Measurements from ENCODE around the gene GARNL3.
A peak's percentile ranks its signal among the peaks of the same experiment; 100 is the strongest.

The GARNL3 gene

DNA sequence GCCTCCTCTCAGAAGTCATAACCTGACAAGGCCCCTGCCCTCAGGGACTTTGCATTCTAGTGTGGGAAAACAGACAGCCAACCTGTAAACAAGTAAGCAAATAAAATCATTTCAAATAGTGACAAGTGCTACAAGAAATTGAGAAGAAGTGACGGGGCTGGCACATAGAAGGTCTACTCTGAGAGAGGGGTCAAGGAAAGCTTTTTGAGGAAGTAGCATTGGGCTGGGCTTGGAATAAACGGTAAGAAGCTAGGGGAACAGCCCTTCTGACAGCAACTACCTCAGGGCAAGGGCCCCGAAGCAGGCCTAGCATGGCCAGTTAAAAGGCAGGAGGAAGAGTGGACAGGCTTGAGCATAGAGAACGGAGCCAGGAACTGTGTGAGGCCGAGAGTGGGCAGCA lies 127.6 kb downstream of the GARNL3 start:
- CTCF ChIA-PET: interaction anchor here (0.8 to 2.0 kb wide), 3 partner anchors 12 to 182 kb away, joined by 3 to 6 read pairs (median 4); no protein-coding TSS in a partner anchor
- POLR2A ChIA-PET: no interaction called here
- TF ChIP-seq, protein P1, sequence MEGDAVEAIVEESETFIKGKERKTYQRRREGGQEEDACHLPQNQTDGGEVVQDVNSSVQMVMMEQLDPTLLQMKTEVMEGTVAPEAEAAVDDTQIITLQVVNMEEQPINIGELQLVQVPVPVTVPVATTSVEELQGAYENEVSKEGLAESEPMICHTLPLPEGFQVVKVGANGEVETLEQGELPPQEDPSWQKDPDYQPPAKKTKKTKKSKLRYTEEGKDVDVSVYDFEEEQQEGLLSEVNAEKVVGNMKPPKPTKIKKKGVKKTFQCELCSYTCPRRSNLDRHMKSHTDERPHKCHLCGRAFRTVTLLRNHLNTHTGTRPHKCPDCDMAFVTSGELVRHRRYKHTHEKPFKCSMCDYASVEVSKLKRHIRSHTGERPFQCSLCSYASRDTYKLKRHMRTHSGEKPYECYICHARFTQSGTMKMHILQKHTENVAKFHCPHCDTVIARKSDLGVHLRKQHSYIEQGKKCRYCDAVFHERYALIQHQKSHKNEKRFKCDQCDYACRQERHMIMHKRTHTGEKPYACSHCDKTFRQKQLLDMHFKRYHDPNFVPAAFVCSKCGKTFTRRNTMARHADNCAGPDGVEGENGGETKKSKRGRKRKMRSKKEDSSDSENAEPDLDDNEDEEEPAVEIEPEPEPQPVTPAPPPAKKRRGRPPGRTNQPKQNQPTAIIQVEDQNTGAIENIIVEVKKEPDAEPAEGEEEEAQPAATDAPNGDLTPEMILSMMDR (IDR thresholded peaks at IDR 0.05; ENCODE audit: insufficient read depth, low read length, missing control alignments): no peak
- no peak for DNase-seq (ENCODE audit: low read depth, low spot score)
- H3K4me3 ChIP-seq (ENCODE audit: low read depth, low read length): no peak overlapping the region

DNA sequence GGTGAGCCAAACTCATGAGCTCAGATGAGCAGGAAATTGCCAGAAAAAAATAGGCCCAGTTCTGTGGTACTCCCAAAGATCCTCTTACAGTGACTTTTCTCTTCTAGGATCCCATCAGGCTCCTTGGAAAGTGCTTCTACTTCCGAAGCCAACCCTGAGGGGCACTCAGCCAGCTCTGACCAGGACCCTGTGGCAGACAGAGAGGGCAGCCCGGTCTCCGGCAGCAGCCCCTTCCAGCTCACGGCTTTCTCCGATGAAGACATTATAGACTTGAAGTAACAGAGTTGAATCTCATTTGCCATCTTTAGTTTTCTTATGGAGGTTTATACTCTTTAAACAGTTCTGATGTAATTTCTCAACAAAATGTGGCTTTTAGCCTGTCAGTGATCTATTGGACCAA lies 128.4 kb downstream of the GARNL3 start:
- POLR2A ChIA-PET: no interaction called here
- TF ChIP-seq, protein P1 (IDR thresholded peaks at IDR 0.05; ENCODE audit: insufficient read depth, low read length, missing control alignments): no peak
- no peak for DNase-seq (ENCODE audit: low read depth, low spot score)
- CTCF ChIA-PET: interaction anchor here (0.8 to 2.0 kb wide), 4 partner anchors 12 to 183 kb away, joined by 3 to 6 read pairs (median 4); no protein-coding TSS in a partner anchor
- H3K4me3 ChIP-seq (ENCODE audit: low read depth, low read length): no peak overlapping the region

DNA sequence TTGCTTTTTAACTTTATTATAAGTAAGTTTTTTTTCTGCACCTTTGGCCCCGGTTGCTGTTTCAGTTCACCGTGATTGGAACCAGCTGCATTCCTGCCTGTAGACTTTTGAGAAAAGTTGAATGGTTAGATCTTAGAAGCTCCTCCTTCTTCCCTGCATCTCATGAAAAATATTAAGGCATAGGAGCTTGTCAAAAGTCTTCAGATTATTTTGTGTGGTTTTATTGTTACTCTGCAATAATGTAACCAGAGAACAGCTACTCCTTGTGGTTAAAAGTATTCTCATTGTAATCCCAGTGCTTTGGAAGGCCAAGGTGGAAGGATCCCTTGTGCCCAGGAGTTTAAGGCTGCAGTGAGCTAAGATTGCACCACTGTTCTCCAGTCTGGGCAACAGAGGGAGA lies 129.1 kb downstream of the GARNL3 start:
- no peak for DNase-seq (ENCODE audit: low read depth, low spot score)
- H3K4me3 ChIP-seq (ENCODE audit: low read depth, low read length): no peak overlapping the region
- POLR2A ChIA-PET: interaction anchor here (0.7 kb wide), 1 partner anchor 131 kb away, joined by 3 read pairs; no protein-coding TSS in a partner anchor
- CTCF ChIA-PET: interaction anchor here (1.1 to 2.0 kb wide), 3 partner anchors 45 to 183 kb away, joined by 3 to 6 read pairs (median 3); no protein-coding TSS in a partner anchor
- TF ChIP-seq, protein P1 (IDR thresholded peaks at IDR 0.05; ENCODE audit: insufficient read depth, low read length, missing control alignments): no peak

DNA sequence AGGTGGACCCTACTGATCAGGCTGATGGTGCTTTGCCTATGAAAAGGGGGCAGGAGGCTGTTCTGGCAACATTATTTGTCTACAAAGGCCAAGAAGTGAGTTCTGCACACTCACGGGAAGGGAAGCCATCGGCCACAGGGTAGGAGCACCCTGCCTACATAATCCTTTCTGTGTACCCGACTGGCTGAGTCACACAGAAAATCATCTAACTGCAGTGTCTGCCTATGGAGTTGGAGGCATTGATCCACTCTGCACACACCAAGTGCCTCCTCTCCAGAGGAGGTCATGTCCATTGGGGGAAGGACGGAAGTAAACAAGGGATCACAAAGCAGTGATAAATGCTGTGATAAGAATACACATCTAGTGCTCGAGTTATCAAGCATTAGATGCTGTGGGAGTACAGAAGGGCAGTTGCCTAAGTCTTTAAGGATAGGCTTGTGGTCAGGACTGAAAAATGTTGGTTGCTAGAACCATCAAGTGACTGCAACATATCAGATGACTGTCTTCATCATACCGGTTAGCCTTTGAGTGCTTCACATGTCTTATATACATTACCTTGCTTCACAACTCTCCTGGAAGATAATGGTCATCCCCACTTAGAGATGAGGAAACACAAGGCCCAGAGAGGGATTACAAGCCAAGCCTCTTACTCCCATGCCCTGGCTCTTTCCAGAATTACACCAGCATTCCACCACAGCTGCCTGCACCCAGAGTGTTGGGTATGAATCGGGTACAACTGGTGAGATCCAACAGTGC lies 131.1 kb downstream of the GARNL3 start:
- CTCF ChIA-PET: interaction anchor here (1.1 to 1.7 kb wide), 2 partner anchors 23 to 181 kb away, joined by 4 read pairs; no protein-coding TSS in a partner anchor

DNA sequence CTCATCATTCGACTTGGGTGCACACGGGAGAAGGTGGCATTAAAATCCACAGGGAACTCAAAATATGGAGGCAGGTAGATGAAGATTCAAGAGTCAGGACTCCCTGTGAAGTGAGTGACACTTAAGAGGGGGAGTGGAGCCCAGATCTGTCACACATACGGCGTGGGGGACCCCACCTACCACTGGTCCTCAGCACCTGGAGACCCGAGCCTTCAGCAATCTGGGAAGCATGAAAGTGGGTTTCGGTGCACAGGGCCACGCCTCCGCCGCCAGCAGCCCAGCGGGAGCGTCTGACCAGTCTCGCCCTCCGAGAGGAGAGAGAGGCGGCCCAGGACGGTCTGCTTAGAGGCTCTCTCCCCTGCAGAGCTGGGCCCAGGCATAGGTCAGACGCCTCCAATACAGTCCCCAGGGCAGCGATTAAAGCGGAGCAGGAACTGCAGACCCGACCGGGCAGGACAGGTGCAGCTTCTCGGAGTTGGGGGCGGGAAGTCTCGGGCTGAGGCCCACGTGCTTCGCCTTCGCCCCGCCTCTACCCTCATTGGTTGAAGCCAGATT lies 131.8 kb downstream of the GARNL3 start:
- TF ChIP-seq, protein P1 (IDR thresholded peaks at IDR 0.05; ENCODE audit: insufficient read depth, low read length, missing control alignments): no peak
- ChIA-PET POLR2A (interaction anchor here (0.8 to 1.4 kb wide), 3 partner anchors 8 to 55 kb away, joined by 5 to 6 read pairs (median 5); partner anchors contain the start of genes LRSAM1, RPL12 and ZNF79), CTCF (interaction anchor here (0.7 to 1.7 kb wide), 5 partner anchors 11 to 457 kb away, joined by 3 to 4 read pairs (median 4); no protein-coding TSS in a partner anchor)
- no peak for DNase-seq (ENCODE audit: low read depth, low spot score)
- H3K4me3 ChIP-seq (ENCODE audit: low read depth, low read length): peak overlapping the region; percentile 50

More for the DNA sequence above, 131.1 kb downstream of the GARNL3 start:
- POLR2A ChIA-PET: interaction anchor here (1.4 kb wide), 1 partner anchor 56 kb away, joined by 5 read pairs; the partner anchor contains the start of genes LRSAM1 and RPL12
- H3K4me3 ChIP-seq (ENCODE audit: low read depth, low read length): no peak overlapping the region
- TF ChIP-seq, protein P1 (IDR thresholded peaks at IDR 0.05; ENCODE audit: insufficient read depth, low read length, missing control alignments): no peak
- DNase-seq (ENCODE audit: low read depth, low spot score): no peak
